ACC112 (cell line): ENCODE measurements around the gene CR1L.
"Not testable (repeated sequence)": the region's sequence is repeated elsewhere in the genome, so short reads cannot be mapped to it uniquely, and the experiment has no call there.

Source experiments
- H2AFZ ChIP-seq: fragments of 200-600 bp; sonication (generic); one replicate; pipeline ENCODE4 v1.6.0; 2017; ENCODE audit warnings: antibody characterized with exemption, low read length; ENCODE audit not compliant: unreplicated experiment
- H3K27ac ChIP-seq: fragments of 200-600 bp; sonication (generic); 2 replicates; pipeline ENCODE4 v1.5.1; 2014; ENCODE audit warnings: low read depth, mild to moderate bottlenecking, antibody characterized with exemption, low read length, moderate library complexity
- H3K27me3 ChIP-seq: fragments of 200-600 bp; sonication (generic); 2 replicates; pipeline ENCODE4 v1.6.1; 2014; ENCODE audit warnings: mild to moderate bottlenecking, antibody characterized with exemption, low read length, moderate library complexity, mixed read lengths; ENCODE audit not compliant: insufficient read depth
- H3K36me3 ChIP-seq: fragments of 200-600 bp; sonication (generic); 2 replicates; pipeline ENCODE4 v1.6.1; 2016; ENCODE audit warnings: mild to moderate bottlenecking, antibody characterized with exemption, low read length, moderate library complexity, mixed read lengths; ENCODE audit not compliant: insufficient read depth
- H3K4me1 ChIP-seq: fragments of 200-600 bp; sonication (generic); one replicate; pipeline ENCODE4 v1.6.1; 2016; ENCODE audit warnings: low read length, mixed read lengths; ENCODE audit not compliant: insufficient read depth, unreplicated experiment, control insufficient read depth
- H3K4me3 ChIP-seq: fragments of 200-600 bp; sonication (generic); 2 replicates; pipeline ENCODE4 v1.5.1; 2014; ENCODE audit warnings: mild to moderate bottlenecking, low read depth, low read length
- H3K79me2 ChIP-seq: fragments of 200-600 bp; sonication (generic); one replicate; pipeline ENCODE4 v1.6.0; 2016; ENCODE audit warnings: low read length; ENCODE audit not compliant: control insufficient read depth, unreplicated experiment, insufficient read depth

The CR1L gene

GRCh38 chr1:207628776-207629175 is 16.2 kb upstream of the CR1L start:
- Histone ChIP-seq H3K4me3 (no peak overlapping the region), H3K27ac (no peak overlapping the region), H3K27me3 (peaks cover 7% of the 10 kb centered on the region; the same call in 1 of the 2 replicates), H2AFZ (no peak overlapping the region), H3K4me1 (peaks cover 3% of the 10 kb centered on the region), H3K79me2 (no peaks in the 10 kb centered on the region), H3K36me3 (no peaks in the 10 kb centered on the region)

GRCh38 chr1:207631137-207631536 is 13.8 kb upstream of the CR1L start:
- H3K27ac ChIP-seq = no peak overlapping the region
- H3K79me2 ChIP-seq = no peaks in the 10 kb centered on the region
- H3K27me3 ChIP-seq = peaks cover 7% of the 10 kb centered on the region; the same call in 1 of the 2 replicates
- H3K36me3 ChIP-seq = no peaks in the 10 kb centered on the region
- no peak overlapping the region for H3K4me3 ChIP-seq
- H3K4me1 ChIP-seq = no peaks in the 10 kb centered on the region
- H2AFZ ChIP-seq = no peak overlapping the region

- Histone ChIP-seq H3K36me3 (no peaks in the 10 kb centered on the region), H3K4me3 (no peak overlapping the region), H3K27ac (no peak overlapping the region)
These were observed 11.7 kb upstream of the CR1L start for GRCh38 chr1:207633226-207633625.

GRCh38 chr1:207633699-207634289 is 11.1 kb upstream of the CR1L start:
- not testable (repeated sequence) for H3K36me3 ChIP-seq, H3K4me3 ChIP-seq, H2AFZ ChIP-seq, H3K27ac ChIP-seq, H3K4me1 ChIP-seq, H3K79me2 ChIP-seq
- peaks cover 20% of the 10 kb centered on the region for H3K27me3 ChIP-seq

More at GRCh38 chr1:207633226-207633625, 11.7 kb upstream of the CR1L start:
- Histone ChIP-seq H3K4me1 (no peaks in the 10 kb centered on the region), H3K27me3 (peaks cover 15% of the 10 kb centered on the region; the same call in 1 of the 2 replicates), H2AFZ (no peak overlapping the region), H3K79me2 (no peaks in the 10 kb centered on the region)

- H2AFZ ChIP-seq, H3K27ac ChIP-seq, H3K4me3 ChIP-seq, H3K4me1 ChIP-seq, H3K36me3 ChIP-seq, H3K79me2 ChIP-seq: not testable (repeated sequence)
- H3K27me3 ChIP-seq = peaks cover 25% of the 10 kb centered on the region
These were observed 10.6 kb upstream of the CR1L start for GRCh38 chr1:207634293-207634692.

- H2AFZ ChIP-seq, H3K27ac ChIP-seq, H3K4me3 ChIP-seq, H3K79me2 ChIP-seq, H3K36me3 ChIP-seq, H3K4me1 ChIP-seq: not testable (repeated sequence)
- H3K27me3 ChIP-seq = peaks cover 26% of the 10 kb centered on the region
These were observed 9.3 kb upstream of the CR1L start for GRCh38 chr1:207635569-207636186.

- H3K79me2 ChIP-seq, H3K4me3 ChIP-seq, H2AFZ ChIP-seq, H3K36me3 ChIP-seq, H3K27ac ChIP-seq, H3K4me1 ChIP-seq: not testable (repeated sequence)
- H3K27me3 ChIP-seq = peaks cover 44% of the 10 kb centered on the region
These were observed 6.3 kb upstream of the CR1L start for GRCh38 chr1:207638487-207639145.

- not testable (repeated sequence) for H3K4me1 ChIP-seq, H3K27ac ChIP-seq, H3K4me3 ChIP-seq, H3K36me3 ChIP-seq, H2AFZ ChIP-seq, H3K79me2 ChIP-seq
- peaks cover 45% of the 10 kb centered on the region for H3K27me3 ChIP-seq
These were observed 5.6 kb upstream of the CR1L start for GRCh38 chr1:207639362-207639761.

- Histone ChIP-seq H3K27ac (no peak overlapping the region), H3K36me3 (no peaks in the 10 kb centered on the region), H3K27me3 (peaks cover 58% of the 10 kb centered on the region), H3K79me2 (no peaks in the 10 kb centered on the region), H3K4me1 (no peaks in the 10 kb centered on the region), H3K4me3 (peak overlapping the region; percentile 88), H2AFZ (no peak overlapping the region)
These were observed 624 bp upstream of the CR1L start for GRCh38 chr1:207644166-207644851.

- Histone ChIP-seq H3K36me3 (no peaks in the 10 kb centered on the region), H2AFZ (no peak overlapping the region), H3K27ac (no peak overlapping the region), H3K4me3 (peak overlapping the region; percentile 88), H3K27me3 (peaks cover 68% of the 10 kb centered on the region), H3K4me1 (no peaks in the 10 kb centered on the region), H3K79me2 (no peaks in the 10 kb centered on the region)
These were observed 725 bp downstream of the CR1L start for GRCh38 chr1:207645635-207646081.
